Mesenchymal stem cell (in vitro differentiated cells and primary cell): ENCODE data around the gene NRDE2.
"Not testable (repeated sequence)": the region's sequence is repeated elsewhere in the genome, so short reads cannot be mapped to it uniquely, and the experiment has no call there.

Source experiments
- DNase-seq: peaks from one replicate; pipeline ENCODE4 v3.0.0-alpha.2; 2013
- H2AFZ ChIP-seq: one replicate; pipeline ENCODE4 v1.6.1; 2013; ENCODE audit warnings: low read depth, mild to moderate bottlenecking, control low read depth, inconsistent platforms, low read length, moderate library complexity
- H2AK5ac ChIP-seq: 2 replicates; pipeline ENCODE4 v1.6.1; 2013; ENCODE audit warnings: low read length, moderate library complexity, mild to moderate bottlenecking, inconsistent platforms; ENCODE audit not compliant: severe bottlenecking
- H2BK120ac ChIP-seq: one replicate; pipeline ENCODE4 v1.6.1; 2013; ENCODE audit warnings: low read depth, mild to moderate bottlenecking, inconsistent platforms, low read length, moderate library complexity
- H2BK12ac ChIP-seq, 2 experiments: one replicate each; pipeline ENCODE4 v1.6.1; 2013; ENCODE audit warnings: inconsistent platforms in 2 of 2, low read length in 2 of 2, mild to moderate bottlenecking in 2 of 2, moderate library complexity in 2 of 2, control low read depth in 1 of 2
- H2BK15ac ChIP-seq: one replicate; pipeline ENCODE4 v1.6.1; 2013; ENCODE audit warnings: mild to moderate bottlenecking, low read depth, inconsistent platforms; ENCODE audit not compliant: poor library complexity, severe bottlenecking
- H2BK5ac ChIP-seq: 2 replicates; pipeline ENCODE4 v1.6.1; 2013; ENCODE audit warnings: low read depth, mild to moderate bottlenecking, low read length, control low read depth, inconsistent platforms; ENCODE audit not compliant: poor library complexity, severe bottlenecking
- H3K14ac ChIP-seq, 2 experiments: one replicate each; pipeline ENCODE4 v1.6.1; 2013; ENCODE audit warnings: inconsistent platforms in 2 of 2, low read length in 2 of 2, control low read depth in 1 of 2, mild to moderate bottlenecking in 1 of 2, moderate library complexity in 1 of 2
- H3K18ac ChIP-seq, 2 experiments: one replicate each; pipeline ENCODE4 v1.6.1; 2013; ENCODE audit warnings: inconsistent platforms in 2 of 2, low read length in 2 of 2, control low read depth in 1 of 2, low read depth in 1 of 2, mild to moderate bottlenecking in 1 of 2
- H3K23ac ChIP-seq, 2 experiments: one replicate each; pipeline ENCODE4 v1.6.1; 2013; ENCODE audit warnings: inconsistent platforms in 2 of 2, low read length in 2 of 2, mild to moderate bottlenecking in 2 of 2, moderate library complexity in 2 of 2, control low read depth in 1 of 2
- H3K27ac ChIP-seq: 2 replicates; pipeline ENCODE4 v1.5.1; 2013; ENCODE audit warnings: mild to moderate bottlenecking, moderate library complexity, low read length, control low read depth, inconsistent platforms; ENCODE audit not compliant: poor library complexity, severe bottlenecking
- H3K27me3 ChIP-seq, 2 experiments: 2 replicates each; pipeline versions ENCODE4 v1.6.1 to v1.7.0; 2013; ENCODE audit warnings: low read length in 2 of 2, mild to moderate bottlenecking in 2 of 2, moderate library complexity in 2 of 2, control low read depth in 1 of 2, inconsistent platforms in 1 of 2; ENCODE audit not compliant: control insufficient read depth in 1 of 2, insufficient read depth in 1 of 2
- H3K36me3 ChIP-seq, 2 experiments: 2 replicates each; pipeline versions ENCODE4 v1.6.1 to v1.7.0; 2013; ENCODE audit warnings: low read length in 2 of 2, control low read depth in 1 of 2, inconsistent platforms in 1 of 2, low read depth in 1 of 2, mild to moderate bottlenecking in 1 of 2; ENCODE audit not compliant: insufficient read depth in 2 of 2, control insufficient read depth in 1 of 2
- H3K4ac ChIP-seq, 2 experiments: one replicate each; pipeline ENCODE4 v1.6.1; 2013; ENCODE audit warnings: inconsistent platforms in 2 of 2, low read length in 2 of 2, mild to moderate bottlenecking in 2 of 2, moderate library complexity in 2 of 2, control low read depth in 1 of 2, low read depth in 1 of 2
- H3K4me1 ChIP-seq: 2 replicates; pipeline ENCODE4 v1.6.1; 2013; ENCODE audit warnings: low read depth, low read length, control low read depth; ENCODE audit not compliant: control insufficient read depth, insufficient read depth
- H3K4me2 ChIP-seq: 2 replicates; pipeline ENCODE4 v1.6.1; 2013; ENCODE audit warnings: low read length, mild to moderate bottlenecking, inconsistent platforms; ENCODE audit not compliant: poor library complexity, severe bottlenecking
- H3K4me3 ChIP-seq, 2 experiments: 2 replicates each; pipeline versions ENCODE4 v1.5.1 to v1.7.0; 2013; ENCODE audit warnings: low read length in 2 of 2, mild to moderate bottlenecking in 2 of 2, control low read depth in 1 of 2, low read depth in 1 of 2; ENCODE audit not compliant: insufficient read depth in 1 of 2
- H3K79me1 ChIP-seq: replicated peaks from 2 replicates; pipeline ENCODE4 v1.6.1; 2013; ENCODE audit warnings: mild to moderate bottlenecking, control low read depth, low read length, inconsistent platforms; ENCODE audit not compliant: poor library complexity, severe bottlenecking
- H3K9ac ChIP-seq: 2 replicates; pipeline ENCODE4 v1.7.0; 2013; ENCODE audit warnings: mild to moderate bottlenecking, low read length, moderate library complexity
- H3K9me3 ChIP-seq: 2 replicates; pipeline ENCODE4 v1.7.0; 2013; ENCODE audit warnings: mild to moderate bottlenecking, low read length; ENCODE audit not compliant: control insufficient read depth
- H4K8ac ChIP-seq: one replicate; pipeline ENCODE4 v1.6.1; 2013; ENCODE audit warnings: inconsistent platforms, mild to moderate bottlenecking, low read length, moderate library complexity
- H4K91ac ChIP-seq: one replicate; pipeline ENCODE4 v1.6.1; 2013; ENCODE audit warnings: mild to moderate bottlenecking, low read length, inconsistent platforms
- WGBS: methylation state at CpG from one replicate; pipeline ENCODE4 v1.1.7; 2013; ENCODE audit warnings: mixed read lengths; 5-methylcytosine and 5-hydroxymethylcytosine counted together

Gene NRDE2

GRCh38 chr14:90341232-90341631 lies 9.5 kb upstream of the NRDE2 start:
- H2AFZ ChIP-seq, H3K9ac ChIP-seq, H3K4ac ChIP-seq, H4K8ac ChIP-seq, H2AK5ac ChIP-seq, H3K36me3 ChIP-seq, H3K4me3 ChIP-seq, H2BK120ac ChIP-seq, H2BK5ac ChIP-seq, H3K9me3 ChIP-seq, H3K79me1 ChIP-seq, H3K18ac ChIP-seq, H2BK12ac ChIP-seq, H3K23ac ChIP-seq, H3K27ac ChIP-seq, DNase-seq, H4K91ac ChIP-seq, H3K4me1 ChIP-seq, H3K14ac ChIP-seq, H3K4me2 ChIP-seq, H2BK15ac ChIP-seq: not testable (repeated sequence)
- WGBS, result 66% methylated on average over 2 of the region's 5 CpGs
- peaks cover 14 to 31% of the 10 kb centered on the region in 2 experiments for H3K27me3 ChIP-seq

- Histone ChIP-seq H2BK15ac (no peak overlapping the region), H2BK12ac (no peak overlapping the region), H4K91ac (no peak overlapping the region), H3K27ac (no peak overlapping the region), H3K4me1 (no peaks in the 10 kb centered on the region), H3K4me3 (no peak overlapping the region), H2BK120ac (no peak overlapping the region), H3K4me2 (no peak overlapping the region), H3K18ac (no peak overlapping the region), H2AK5ac (no peak overlapping the region), H3K14ac (no peak overlapping the region), H2AFZ (no peak overlapping the region), H2BK5ac (no peak overlapping the region), H3K23ac (no peak overlapping the region), H3K36me3 (no peaks in the 10 kb centered on the region), H3K4ac (no peak overlapping the region), H3K9ac (no peak overlapping the region), H3K79me1 (no peaks in the 10 kb centered on the region), H3K27me3 (peaks cover 22 to 40% of the 10 kb centered on the region in 2 experiments), H3K9me3 (no peaks in the 10 kb centered on the region), H4K8ac (no peak overlapping the region)
- no peak for DNase-seq
- 96% methylated on average over 2 of the region's 2 CpGs for WGBS
Measured at GRCh38 chr14:90336985-90337384, 5.2 kb upstream of the NRDE2 start.

- WGBS, result 98% methylated on average over 2 of the region's 3 CpGs
- Histone ChIP-seq H3K4me1 (no peaks in the 10 kb centered on the region), H3K79me1 (no peaks in the 10 kb centered on the region), H2BK15ac (no peak overlapping the region), H2AFZ (no peak overlapping the region), H4K91ac (no peak overlapping the region), H2BK12ac (no peak overlapping the region), H3K23ac (no peak overlapping the region), H3K4me3 (no peak overlapping the region), H3K9me3 (no peaks in the 10 kb centered on the region), H3K4me2 (no peak overlapping the region), H3K9ac (no peak overlapping the region), H2BK120ac (no peak overlapping the region), H3K27ac (no peak overlapping the region), H3K36me3 (no peaks in the 10 kb centered on the region), H4K8ac (no peak overlapping the region), H2BK5ac (no peak overlapping the region), H3K14ac (no peak overlapping the region), H3K18ac (no peak overlapping the region), H2AK5ac (no peak overlapping the region), H3K27me3 (peaks cover 22 to 40% of the 10 kb centered on the region in 2 experiments), H3K4ac (no peak overlapping the region)
- no peak for DNase-seq
Measured at GRCh38 chr14:90336401-90336800, 4.7 kb upstream of the NRDE2 start.

DNA sequence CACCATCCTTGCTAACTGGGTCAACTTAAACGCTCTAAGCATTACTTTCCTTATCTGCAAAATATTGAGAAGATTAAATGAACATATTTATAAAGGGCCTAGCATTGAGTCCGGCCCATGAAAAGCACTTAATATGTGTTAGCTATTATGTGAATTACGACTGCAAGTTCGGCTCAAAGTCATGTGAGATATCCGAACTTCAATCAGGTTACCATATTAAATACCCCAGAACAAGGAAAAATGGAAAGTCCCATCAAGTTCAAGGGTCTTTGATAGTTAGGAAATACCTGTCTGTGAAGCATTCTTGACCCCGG lies 487 bp upstream of the NRDE2 start:
- no CpG with 5 or more reads among the region's 6 CpGs for WGBS

More for the DNA sequence above, 487 bp upstream of the NRDE2 start:
- Histone ChIP-seq H3K27ac (no peak overlapping the region), H4K91ac (no peak overlapping the region), H3K9ac (peak overlapping the region; percentile 98), H3K4ac (peak overlapping the region in 1 of 2 experiments; percentile 26), H3K4me2 (no peak overlapping the region), H2BK12ac (no peak overlapping the region), H3K27me3 (peaks cover 14 to 20% of the 10 kb centered on the region in 2 experiments), H3K36me3 (no peaks in the 10 kb centered on the region), H2BK5ac (no peak overlapping the region), H3K23ac (no peak overlapping the region), H3K4me1 (peaks cover 3% of the 10 kb centered on the region), H3K18ac (no peak overlapping the region), H3K79me1 (peaks cover 9% of the 10 kb centered on the region), H2AFZ (no peak overlapping the region), H2BK120ac (no peak overlapping the region), H3K4me3 (peak overlapping the region in 1 of 2 experiments; percentile 85), H3K9me3 (no peaks in the 10 kb centered on the region), H4K8ac (no peak overlapping the region), H2AK5ac (no peak overlapping the region), H2BK15ac (no peak overlapping the region), H3K14ac (no peak overlapping the region)
- DNase-seq, result no peak
